K562 (cell line): ENCODE results near the gene ZC3H8. TPM values are rescaled to one million over a fixed set of nuclear protein-coding genes. Genes with fewer than 3 reads are reported as not detected.
A peak's percentile ranks its signal among the peaks of the same experiment; 100 is the strongest.

Source experiments
- CAMTA2 ChIP-seq: fragments of 250-450 bp; sonication (Bioruptor Pico); conservative IDR thresholded peaks from 2 replicates; pipeline ENCODE4 v1.5.1; 2022
- CBFA2T3 ChIP-seq: fragments of 450-650 bp; IDR thresholded peaks from 2 replicates; pipeline ENCODE4 v1.6.1; 2017
- CTBP1 ChIP-seq: fragments of 450-650 bp; IDR thresholded peaks from 2 replicates; pipeline ENCODE4 v1.6.1; 2016; ENCODE audit warnings: borderline replicate concordance
- HDGF ChIP-seq: fragments of 450-650 bp; IDR thresholded peaks from 2 replicates; pipeline ENCODE4 v1.6.1; 2016
- HNRNPH1 ChIP-seq: fragments of 200-400 bp; formaldehyde crosslinking; optimal IDR thresholded peaks from 2 replicates; pipeline ENCODE3; 2017; ENCODE audit warnings: low read depth, mild to moderate bottlenecking, low read length, moderate library complexity
- KDM4B ChIP-seq, 2 experiments: fragments of 450-650 bp in 1 of 2; sonication (generic) in 1 of 2; IDR thresholded peaks; 2 replicates each; pipeline ENCODE4 v1.6.1; 2016 to 2017; ENCODE audit warnings: borderline replicate concordance in 2 of 2, antibody characterized with exemption in 1 of 2, low read depth in 1 of 2, mild to moderate bottlenecking in 1 of 2
- MEF2A ChIP-seq: IDR thresholded peaks from 2 replicates; pipeline ENCODE4 v1.6.1; 2011; ENCODE audit warnings: low read depth, mild to moderate bottlenecking, low read length, moderate library complexity; ENCODE audit not compliant: control insufficient read depth
- MTA2 ChIP-seq: fragments of 450-650 bp; IDR thresholded peaks from 2 replicates; pipeline ENCODE4 v1.6.1; 2016; ENCODE audit warnings: low read depth
- NCOA2 ChIP-seq, 2 experiments: fragments of 450-650 bp; IDR thresholded peaks; 2 replicates each; pipeline ENCODE4 v1.6.1; 2018; ENCODE audit warnings: mild to moderate bottlenecking in 2 of 2, moderate library complexity in 1 of 2; ENCODE audit not compliant: partially characterized antibody in 2 of 2
- NR2F6 ChIP-seq: fragments of 450-650 bp; formaldehyde crosslinking; IDR thresholded peaks from 2 replicates; pipeline ENCODE4 v1.4.0; 2020; ENCODE audit warnings: mild to moderate bottlenecking
- SIX5 ChIP-seq, 2 experiments: IDR thresholded peaks; 2 replicates each; pipeline ENCODE4 v1.6.1; 2011; ENCODE audit warnings: low read length in 2 of 2, borderline replicate concordance in 1 of 2, low read depth in 1 of 2, mild to moderate bottlenecking in 1 of 2, moderate library complexity in 1 of 2; ENCODE audit not compliant: insufficient read depth in 1 of 2
- SNRNP70 ChIP-seq: fragments of 200-400 bp; formaldehyde crosslinking; optimal IDR thresholded peaks from 2 replicates; pipeline ENCODE3; 2017; ENCODE audit warnings: low read depth, low read length
- SRF ChIP-seq, 2 experiments: fragments of 250-450, 450-650 bp in 1 of 2; sonication (Bioruptor Pico) in 1 of 2; sonication (generic) in 1 of 2; formaldehyde crosslinking; IDR thresholded peaks; 2 replicates each; pipeline versions ENCODE4 v1.5.0 to v1.5.1; 2020 to 2022; ENCODE audit warnings: mild to moderate bottlenecking in 1 of 2, missing genetic modification reagents in 1 of 2
- ZNF263 ChIP-seq: sonication (generic); formaldehyde crosslinking; IDR thresholded peaks from 2 replicates; pipeline ENCODE4 v1.8.0; 2022; ENCODE audit warnings: mild to moderate bottlenecking, missing genetic modification reagents, borderline replicate concordance
- ZNF408 ChIP-seq: fragments of 250-450 bp; sonication (Bioruptor Pico); IDR thresholded peaks from 2 replicates; pipeline ENCODE4 v1.4.0; 2020; ENCODE audit warnings: low read depth, mild to moderate bottlenecking, moderate library complexity
- ZNF518B ChIP-seq: fragments of 250-450 bp; sonication (Bioruptor Pico); IDR thresholded peaks from 2 replicates; pipeline ENCODE4 v1.5.0; 2021; ENCODE audit warnings: mild to moderate bottlenecking, moderate library complexity
- ZNF695 ChIP-seq: fragments of 450-650 bp; formaldehyde crosslinking; IDR thresholded peaks from 2 replicates; pipeline ENCODE4 v1.4.0; 2020; ENCODE audit warnings: mild to moderate bottlenecking, moderate library complexity
- polyA plus RNA-seq, 8 experiments: library from polyadenylated mRNA; depleted of rRNA in 4 of 8; stranded (reverse) in 5 of 8; unstranded in 3 of 8; fragments of >200 nt; fragmentation: Nextera tagmentation in 2 of 8; fragmentation: Illumina TruSeq in 1 of 8; extraction: Ambion mirVana in 2 of 8; extraction: Trizol in 1 of 8; gene quantifications; 2 replicates each; pipeline versions ENCODE4 v1.2.1 to v1.2.3, GENCODE V29; 2011 to 2014; ENCODE audit warnings: inconsistent platforms in 1 of 8, missing spikeins in 1 of 8
- total RNA-seq, 7 experiments: library from RNA; depleted of rRNA in 6 of 7; stranded (reverse); fragments of >200 nt in 6 of 7; fragmentation: Illumina TruSeq in 2 of 7; extraction: Trizol in 2 of 7; gene quantifications; 2 replicates each; pipeline versions ENCODE4 v1.2.1 to v1.2.3, GENCODE V29; 2011 to 2021; ENCODE audit warnings: low replicate concordance in 1 of 7
- TF ChIP-seq, protein P1 (sequence below): fragments of 250-450 bp; sonication (Bioruptor Pico); IDR thresholded peaks from 2 replicates; pipeline ENCODE4 v1.4.0; 2020; ENCODE audit warnings: borderline replicate concordance
- TF ChIP-seq, protein P2 (sequence below): fragments of 450-650 bp; IDR thresholded peaks from 2 replicates; pipeline ENCODE4 v1.6.1; 2018; ENCODE audit not compliant: partially characterized antibody

The ZC3H8 gene
- total and polyA plus RNA-seq, 9 of the 15 experiments (the other 6 are each of a cell fraction or from before 2014, with no cell fraction given): 11.6 to 41.5 (median 27.5) TPM

GRCh38 chr2:112275887-112276773 lies 21.3 kb upstream of the ZC3H8 start (continued):
- TF ChIP-seq ZNF518B (CRISPR knock-in tag): no peak
- TF ChIP-seq SRF (CRISPR knock-in tag; IDR thresholded peaks at IDR 0.05): no peak
- TF ChIP-seq SNRNP70: no peak
- TF ChIP-seq HNRNPH1: no peak
- TF ChIP-seq MTA2: no peak
- TF ChIP-seq ZNF408: no peak
- TF ChIP-seq NR2F6: no peak
- TF ChIP-seq ZNF695: no peak
- no peak for TF ChIP-seq CAMTA2 (CRISPR knock-in tag)
- TF ChIP-seq ZNF263 (CRISPR knock-in tag): peak; percentile 52; the same call in 1 of the 2 replicates
- TF ChIP-seq, protein P1, sequence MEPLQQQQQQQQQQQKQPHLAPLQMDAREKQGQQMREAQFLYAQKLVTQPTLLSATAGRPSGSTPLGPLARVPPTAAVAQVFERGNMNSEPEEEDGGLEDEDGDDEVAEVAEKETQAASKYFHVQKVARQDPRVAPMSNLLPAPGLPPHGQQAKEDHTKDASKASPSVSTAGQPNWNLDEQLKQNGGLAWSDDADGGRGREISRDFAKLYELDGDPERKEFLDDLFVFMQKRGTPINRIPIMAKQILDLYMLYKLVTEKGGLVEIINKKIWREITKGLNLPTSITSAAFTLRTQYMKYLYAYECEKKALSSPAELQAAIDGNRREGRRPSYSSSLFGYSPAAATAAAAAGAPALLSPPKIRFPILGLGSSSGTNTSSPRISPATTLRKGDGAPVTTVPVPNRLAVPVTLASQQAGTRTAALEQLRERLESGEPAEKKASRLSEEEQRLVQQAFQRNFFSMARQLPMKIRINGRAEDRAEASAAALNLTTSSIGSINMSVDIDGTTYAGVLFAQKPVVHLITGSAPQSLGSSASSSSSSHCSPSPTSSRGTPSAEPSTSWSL: no peak
- no peak for TF ChIP-seq HDGF
- TF ChIP-seq, protein P2, sequence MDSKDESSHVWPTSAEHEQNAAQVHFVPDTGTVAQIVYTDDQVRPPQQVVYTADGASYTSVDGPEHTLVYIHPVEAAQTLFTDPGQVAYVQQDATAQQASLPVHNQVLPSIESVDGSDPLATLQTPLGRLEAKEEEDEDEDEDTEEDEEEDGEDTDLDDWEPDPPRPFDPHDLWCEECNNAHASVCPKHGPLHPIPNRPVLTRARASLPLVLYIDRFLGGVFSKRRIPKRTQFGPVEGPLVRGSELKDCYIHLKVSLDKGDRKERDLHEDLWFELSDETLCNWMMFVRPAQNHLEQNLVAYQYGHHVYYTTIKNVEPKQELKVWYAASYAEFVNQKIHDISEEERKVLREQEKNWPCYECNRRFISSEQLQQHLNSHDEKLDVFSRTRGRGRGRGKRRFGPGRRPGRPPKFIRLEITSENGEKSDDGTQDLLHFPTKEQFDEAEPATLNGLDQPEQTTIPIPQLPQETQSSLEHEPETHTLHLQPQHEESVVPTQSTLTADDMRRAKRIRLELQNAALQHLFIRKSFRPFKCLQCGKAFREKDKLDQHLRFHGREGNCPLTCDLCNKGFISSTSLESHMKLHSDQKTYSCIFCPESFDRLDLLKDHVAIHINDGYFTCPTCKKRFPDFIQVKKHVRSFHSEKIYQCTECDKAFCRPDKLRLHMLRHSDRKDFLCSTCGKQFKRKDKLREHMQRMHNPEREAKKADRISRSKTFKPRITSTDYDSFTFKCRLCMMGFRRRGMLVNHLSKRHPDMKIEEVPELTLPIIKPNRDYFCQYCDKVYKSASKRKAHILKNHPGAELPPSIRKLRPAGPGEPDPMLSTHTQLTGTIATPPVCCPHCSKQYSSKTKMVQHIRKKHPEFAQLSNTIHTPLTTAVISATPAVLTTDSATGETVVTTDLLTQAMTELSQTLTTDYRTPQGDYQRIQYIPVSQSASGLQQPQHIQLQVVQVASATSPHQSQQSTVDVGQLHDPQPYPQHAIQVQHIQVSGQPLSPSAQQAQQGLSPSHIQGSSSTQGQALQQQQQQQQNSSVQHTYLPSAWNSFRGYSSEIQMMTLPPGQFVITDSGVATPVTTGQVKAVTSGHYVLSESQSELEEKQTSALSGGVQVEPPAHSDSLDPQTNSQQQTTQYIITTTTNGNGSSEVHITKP: peak; percentile 66
- no peak for TF ChIP-seq MEF2A
- no peak for TF ChIP-seq KDM4B (IDR thresholded peaks at IDR 0.05; ENCODE audit: borderline replicate concordance in 2 of 2, low read depth in 1 of 2)
- TF ChIP-seq CBFA2T3: no peak
- TF ChIP-seq SIX5 (IDR thresholded peaks at IDR 0.05; ENCODE audit: borderline replicate concordance in 1 of 2, insufficient read depth in 1 of 2, low read depth in 1 of 2, low read length in 2 of 2): no peak
- no peak for TF ChIP-seq CTBP1
- TF ChIP-seq NCOA2 (IDR thresholded peaks at IDR 0.05; ENCODE audit: partially characterized antibody in 2 of 2): no peak
